ENCODE data around the gene CCDC85C. TPM values are rescaled to one million over a fixed set of nuclear protein-coding genes. Genes with fewer than 3 reads are reported as not detected.

The CCDC85C gene
- total RNA-seq, 1 donor from 2014 or later: 49.1 TPM

DNA sequence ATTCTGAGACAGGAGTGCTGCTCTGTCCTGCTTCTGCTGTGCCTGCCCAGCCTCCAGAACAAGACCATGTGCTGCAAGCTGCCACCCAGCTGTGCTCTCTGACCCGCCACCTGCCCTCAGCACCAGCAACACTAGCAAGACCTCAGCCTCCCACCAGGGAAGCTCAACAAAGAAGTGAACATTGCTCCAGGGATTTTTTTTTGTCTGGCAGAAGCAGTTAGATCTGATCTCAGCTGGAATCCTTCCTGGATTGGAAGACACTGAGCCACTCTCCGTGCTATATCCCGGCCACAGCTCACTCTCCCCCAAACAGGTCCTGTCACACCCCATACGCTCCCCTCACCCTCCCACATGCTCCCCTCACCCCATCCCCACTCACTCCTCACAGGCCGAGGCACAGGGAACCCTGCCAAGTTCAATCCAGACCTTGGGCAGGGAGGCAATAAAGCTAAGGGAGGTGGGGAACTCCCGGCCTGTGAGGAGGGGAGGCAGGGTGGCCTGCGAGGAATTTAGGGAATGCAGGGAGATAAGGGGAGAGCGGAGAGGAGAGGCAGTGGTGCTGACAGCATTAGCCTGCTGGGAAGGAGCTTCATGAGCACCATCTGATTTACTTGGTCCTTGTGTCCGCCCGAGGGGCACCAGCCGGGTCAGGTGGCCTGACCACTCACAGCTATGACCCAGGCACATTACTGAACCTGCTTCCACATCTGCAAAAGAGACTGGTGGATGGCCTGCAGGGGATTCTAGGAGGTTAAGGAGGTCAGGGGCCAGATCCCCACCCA is 29.7 kb downstream of the CCDC85C start:
- no peaks in the 10 kb centered on the region for H3K9me3 Mint-ChIP-seq
- no peaks in the 10 kb centered on the region for H3K27me3 Mint-ChIP-seq
- no peak for DNase-seq (ENCODE audit: extremely low spot score, unreplicated experiment)
- H3K27ac Mint-ChIP-seq: peak overlapping the region; percentile 90
- TF ChIP-seq, protein P1, sequence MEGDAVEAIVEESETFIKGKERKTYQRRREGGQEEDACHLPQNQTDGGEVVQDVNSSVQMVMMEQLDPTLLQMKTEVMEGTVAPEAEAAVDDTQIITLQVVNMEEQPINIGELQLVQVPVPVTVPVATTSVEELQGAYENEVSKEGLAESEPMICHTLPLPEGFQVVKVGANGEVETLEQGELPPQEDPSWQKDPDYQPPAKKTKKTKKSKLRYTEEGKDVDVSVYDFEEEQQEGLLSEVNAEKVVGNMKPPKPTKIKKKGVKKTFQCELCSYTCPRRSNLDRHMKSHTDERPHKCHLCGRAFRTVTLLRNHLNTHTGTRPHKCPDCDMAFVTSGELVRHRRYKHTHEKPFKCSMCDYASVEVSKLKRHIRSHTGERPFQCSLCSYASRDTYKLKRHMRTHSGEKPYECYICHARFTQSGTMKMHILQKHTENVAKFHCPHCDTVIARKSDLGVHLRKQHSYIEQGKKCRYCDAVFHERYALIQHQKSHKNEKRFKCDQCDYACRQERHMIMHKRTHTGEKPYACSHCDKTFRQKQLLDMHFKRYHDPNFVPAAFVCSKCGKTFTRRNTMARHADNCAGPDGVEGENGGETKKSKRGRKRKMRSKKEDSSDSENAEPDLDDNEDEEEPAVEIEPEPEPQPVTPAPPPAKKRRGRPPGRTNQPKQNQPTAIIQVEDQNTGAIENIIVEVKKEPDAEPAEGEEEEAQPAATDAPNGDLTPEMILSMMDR (conservative IDR thresholded peaks at IDR 0.05): no peak
- H3K36me3 Mint-ChIP-seq: no peaks in the 10 kb centered on the region
- H3K4me1 Mint-ChIP-seq (ENCODE audit: unreplicated experiment): peaks cover 71% of the 10 kb centered on the region
- H3K4me3 Mint-ChIP-seq: peak overlapping the region; percentile 70

DNA sequence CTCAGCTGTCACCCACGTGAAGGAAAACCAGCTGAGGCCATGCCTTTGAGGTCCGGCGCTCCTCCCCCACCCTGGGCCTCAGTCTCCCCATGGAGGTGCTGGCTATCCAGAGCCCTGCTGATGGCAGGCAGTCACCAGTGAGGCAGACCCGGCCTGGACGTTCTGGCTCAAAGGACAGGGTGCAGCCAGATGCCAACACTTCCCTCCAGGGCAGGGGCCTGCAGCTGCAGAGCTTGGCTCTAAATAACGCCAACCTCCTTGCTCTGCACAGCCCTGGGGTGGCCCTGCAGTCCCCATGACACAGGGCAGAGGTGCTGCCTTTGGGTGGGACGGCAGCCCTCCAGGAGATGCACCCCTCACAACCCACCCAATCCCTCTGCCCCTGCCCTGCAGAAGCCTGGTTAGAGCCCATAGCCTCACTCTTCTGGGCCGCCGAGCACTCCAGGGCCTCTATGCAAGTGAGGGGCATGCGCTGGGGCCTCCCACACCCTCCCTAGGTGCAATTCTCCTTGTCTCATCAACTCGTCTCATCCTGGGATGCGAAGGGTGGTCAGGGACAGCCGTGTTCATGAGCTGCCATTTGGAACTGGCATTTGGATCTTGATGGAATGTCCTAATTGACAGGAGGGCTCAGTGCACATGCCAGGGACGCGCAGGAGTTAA is 30.4 kb downstream of the CCDC85C start:
- H3K4me1 Mint-ChIP-seq (ENCODE audit: unreplicated experiment): peaks cover 74% of the 10 kb centered on the region
- no peaks in the 10 kb centered on the region for H3K9me3 Mint-ChIP-seq
- no peak for DNase-seq (ENCODE audit: extremely low spot score, unreplicated experiment)
- TF ChIP-seq, protein P1 (conservative IDR thresholded peaks at IDR 0.05): no peak
- H3K4me3 Mint-ChIP-seq: peak overlapping the region; percentile 70
- H3K27ac Mint-ChIP-seq: peak overlapping the region; percentile 90
- no peaks in the 10 kb centered on the region for H3K27me3 Mint-ChIP-seq
- H3K36me3 Mint-ChIP-seq: no peaks in the 10 kb centered on the region

DNA sequence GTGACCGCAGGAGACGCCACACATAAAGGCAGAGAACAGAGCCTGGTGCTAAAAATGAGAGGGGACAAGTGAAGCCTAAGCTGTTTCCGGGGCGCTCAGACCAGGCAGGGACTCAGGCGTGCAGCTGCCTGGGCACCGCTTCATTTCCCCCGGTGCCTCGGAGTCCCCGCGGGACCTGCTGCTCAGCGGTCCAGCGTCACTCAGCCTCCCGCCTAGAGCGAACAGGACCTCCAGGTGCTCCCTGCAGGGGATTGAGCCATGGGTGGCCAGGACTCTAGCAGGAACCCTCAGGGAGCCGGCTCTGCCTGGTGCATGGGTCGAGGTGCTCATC is 31.0 kb downstream of the CCDC85C start:
- H3K9me3 Mint-ChIP-seq: no peaks in the 10 kb centered on the region
- H3K27ac Mint-ChIP-seq: peak overlapping the region; percentile 89
- no peak for DNase-seq (ENCODE audit: extremely low spot score, unreplicated experiment)
- peaks cover 73% of the 10 kb centered on the region for H3K4me1 Mint-ChIP-seq (ENCODE audit: unreplicated experiment)
- TF ChIP-seq, protein P1 (conservative IDR thresholded peaks at IDR 0.05): no peak
- H3K27me3 Mint-ChIP-seq: no peaks in the 10 kb centered on the region
- peak overlapping the region; percentile 75 for H3K4me3 Mint-ChIP-seq
- no peaks in the 10 kb centered on the region for H3K36me3 Mint-ChIP-seq

DNA sequence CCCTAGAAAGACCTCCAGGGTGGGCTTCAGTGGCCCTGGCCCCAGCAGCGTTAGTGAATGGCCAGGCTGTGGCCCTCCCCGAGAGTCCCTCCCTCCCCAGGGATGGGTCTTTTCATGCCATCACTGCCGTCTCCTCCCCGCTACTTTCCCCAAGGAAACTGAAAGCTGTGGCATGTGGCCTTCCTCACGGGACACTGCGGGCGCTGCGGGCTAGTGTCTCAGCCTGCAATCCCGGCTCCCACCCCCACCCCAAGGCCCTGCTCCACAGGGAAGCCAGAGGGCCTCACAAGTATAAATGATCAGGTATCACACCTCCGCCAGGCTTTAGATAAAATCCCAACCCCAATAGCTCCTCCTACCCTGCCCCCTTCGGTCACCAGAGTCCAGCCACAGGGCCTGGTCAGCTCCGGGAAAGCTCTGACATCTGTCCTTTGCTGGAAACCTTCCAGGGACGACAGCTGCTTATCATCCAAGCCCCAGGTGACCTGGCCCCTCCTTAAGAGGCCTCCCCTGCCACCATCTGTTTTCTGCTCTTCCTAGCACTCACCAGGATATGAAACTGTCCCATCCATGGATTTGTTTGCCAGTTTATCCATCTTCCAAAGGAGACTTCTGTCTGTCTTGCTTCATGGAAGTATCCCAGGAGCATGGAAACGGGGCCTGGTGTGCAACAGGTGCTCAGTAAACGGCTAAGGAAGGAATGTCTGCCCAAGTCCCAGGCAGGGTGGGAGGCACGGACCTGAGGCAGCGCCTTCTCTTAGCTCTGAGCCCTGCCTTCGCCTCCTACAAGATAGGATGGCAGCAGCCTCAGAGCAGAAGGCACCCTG is 31.6 kb downstream of the CCDC85C start:
- Mint-ChIP-seq H3K36me3 (no peaks in the 10 kb centered on the region), H3K27ac (peak overlapping the region; percentile 89), H3K27me3 (no peaks in the 10 kb centered on the region), H3K4me3 (peak overlapping the region; percentile 75), H3K9me3 (no peaks in the 10 kb centered on the region), H3K4me1 (ENCODE audit: unreplicated experiment) (peaks cover 72% of the 10 kb centered on the region)
- DNase-seq (ENCODE audit: extremely low spot score, unreplicated experiment): no peak
- TF ChIP-seq, protein P1 (conservative IDR thresholded peaks at IDR 0.05): no peak

DNA sequence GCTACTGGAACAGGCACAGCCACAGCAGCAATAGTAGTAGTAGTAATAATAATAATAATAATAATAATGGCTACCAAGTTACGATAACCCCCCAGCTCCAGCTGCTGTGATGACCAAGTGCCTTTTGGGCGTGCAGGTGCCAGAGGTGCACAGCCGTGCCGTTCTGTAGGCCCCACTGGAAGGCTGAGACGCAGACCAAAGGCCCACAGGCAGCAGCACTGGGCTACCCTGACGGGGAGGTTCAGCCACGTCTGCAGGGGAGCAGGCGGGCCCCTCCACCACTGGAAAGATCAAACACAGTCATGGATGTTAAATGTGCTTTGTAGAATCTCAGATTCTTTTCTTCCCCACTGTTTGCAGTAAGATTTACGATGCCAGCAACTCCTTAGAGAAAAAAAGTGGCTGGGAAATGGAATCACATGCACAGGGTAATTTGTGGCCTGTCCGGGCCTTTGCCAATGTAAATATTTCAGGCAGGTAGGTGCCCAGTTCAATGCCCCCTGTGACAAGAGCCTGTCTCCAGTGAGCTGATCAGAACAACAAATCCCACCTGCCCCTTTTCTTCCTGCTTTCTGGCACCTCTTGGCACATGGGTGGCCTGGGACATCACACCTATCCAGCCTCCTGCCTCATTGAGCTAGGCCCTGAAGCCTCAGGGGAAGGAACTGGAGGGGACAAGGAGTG is 32.6 kb downstream of the CCDC85C start:
- peak overlapping the region; percentile 82 for H3K27ac Mint-ChIP-seq
- DNase-seq (ENCODE audit: extremely low spot score, unreplicated experiment): no peak
- H3K36me3 Mint-ChIP-seq: no peaks in the 10 kb centered on the region
- H3K4me3 Mint-ChIP-seq: peak overlapping the region; percentile 72
- no peaks in the 10 kb centered on the region for H3K27me3 Mint-ChIP-seq
- peaks cover 73% of the 10 kb centered on the region for H3K4me1 Mint-ChIP-seq (ENCODE audit: unreplicated experiment)
- TF ChIP-seq, protein P1 (conservative IDR thresholded peaks at IDR 0.05): no peak
- no peaks in the 10 kb centered on the region for H3K9me3 Mint-ChIP-seq

All from type B pancreatic cell (in vitro differentiated cells).